Activated CD8-positive, alpha-beta T cell treated with anti-CD3 and anti-CD28 coated beads, Interleukin-2, amount 10 ng/mL, durations not matched to agents 7 days and 5 days (primary cell): ENCODE data around the gene ATG4D. TPM values are rescaled to one million over a fixed set of nuclear protein-coding genes. Genes with fewer than 3 reads are reported as not detected.
A peak's percentile ranks its signal among the peaks of the same experiment; 100 is the strongest.

Experiments
- ATAC-seq: fragments of 150-1000 bp; cut with Tn5 transposase; one replicate; pipeline ENCODE4 v1.10.0; 2021; ENCODE audit warnings: moderate library complexity
- CTCF ChIA-PET: fragments of 350-600 bp; sonication (Branson Sonifier 250); formaldehyde crosslinking; loops from one replicate; lab custom pipeline; 2021; ENCODE audit warnings: antibody characterized with exemption; lab: Charles Lee
- POLR2A ChIA-PET: fragments of 350-600 bp; sonication (Branson Sonifier 250); formaldehyde crosslinking; loops from one replicate; lab custom pipeline; 2021; ENCODE audit warnings: antibody characterized with exemption; lab: Charles Lee
- DNase-seq: peaks from one replicate; pipeline ENCODE4 v3.0.0-alpha.2; 2020
- H3K27ac Mint-ChIP-seq: one replicate; pipeline ENCODE4 v1.8.0; 2021; ENCODE audit warnings: mild to moderate bottlenecking, mixed read lengths
- H3K27me3 Mint-ChIP-seq: one replicate; pipeline ENCODE4 v1.8.0; 2021; ENCODE audit warnings: low read depth, mixed read lengths
- H3K36me3 Mint-ChIP-seq: one replicate; pipeline ENCODE4 v1.8.0; 2021; ENCODE audit warnings: low read depth, mixed read lengths
- H3K4me1 Mint-ChIP-seq: one replicate; pipeline ENCODE4 v1.8.0; 2021; ENCODE audit warnings: low read depth, mixed read lengths
- H3K4me3 Mint-ChIP-seq: one replicate; pipeline ENCODE4 v1.8.0; 2021; ENCODE audit warnings: mild to moderate bottlenecking, mixed read lengths
- H3K9me3 Mint-ChIP-seq: one replicate; pipeline ENCODE4 v1.8.0; 2022; ENCODE audit warnings: mixed read lengths; ENCODE audit not compliant: insufficient read depth
- microRNA-seq: library from miRNA; unstranded; fragments of <30 nt; microRNA quantifications from one replicate; pipeline ENCODE4 v1.2.0, GENCODE V29; 2022
- total RNA-seq, 2 experiments: library from RNA; stranded (reverse); gene quantifications; one replicate each; pipeline ENCODE4 v1.2.3, GENCODE V29; 2021

Gene ATG4D
- total RNA-seq, 2 experiments from 2014 or later, result 46.1 to 46.9 TPM

DNA sequence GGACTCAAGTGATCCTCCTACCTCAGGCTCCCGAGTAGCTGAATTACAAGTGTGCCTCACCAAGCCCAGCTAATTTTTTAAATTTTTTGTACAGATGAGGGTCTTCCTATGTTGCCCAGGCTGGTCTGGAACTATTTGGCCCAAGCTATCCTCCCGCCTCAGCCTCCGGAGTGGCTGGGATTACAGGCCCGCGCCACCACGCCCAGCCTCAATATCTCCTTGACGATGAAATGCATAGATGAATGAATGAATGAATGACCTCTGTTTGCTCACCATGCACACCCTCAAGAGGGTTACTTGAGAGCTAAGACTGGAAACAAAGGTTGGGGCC lies 58.3 kb downstream of the ATG4D start:
- Mint-ChIP-seq H3K36me3 (peaks cover 13% of the 10 kb centered on the region), H3K9me3 (no peaks in the 10 kb centered on the region), H3K4me1 (peaks cover 31% of the 10 kb centered on the region), H3K27me3 (peaks cover 6% of the 10 kb centered on the region), H3K4me3 (peak overlapping the region; percentile 71), H3K27ac (peak overlapping the region; percentile 81)
- DNase-seq (no peak), ATAC-seq (no peak)
- ChIA-PET CTCF (interaction anchor here (0.7 to 6.5 kb wide), 4 partner anchors 21 to 94 kb away, joined by 3 to 70 read pairs (median 27); no protein-coding TSS in a partner anchor), POLR2A (interaction anchor here (0.5 to 3.8 kb wide), 11 partner anchors 8 to 115 kb away, joined by 3 to 35 read pairs (median 4); partner anchors contain the start of genes CDKN2D and QTRT1)

DNA sequence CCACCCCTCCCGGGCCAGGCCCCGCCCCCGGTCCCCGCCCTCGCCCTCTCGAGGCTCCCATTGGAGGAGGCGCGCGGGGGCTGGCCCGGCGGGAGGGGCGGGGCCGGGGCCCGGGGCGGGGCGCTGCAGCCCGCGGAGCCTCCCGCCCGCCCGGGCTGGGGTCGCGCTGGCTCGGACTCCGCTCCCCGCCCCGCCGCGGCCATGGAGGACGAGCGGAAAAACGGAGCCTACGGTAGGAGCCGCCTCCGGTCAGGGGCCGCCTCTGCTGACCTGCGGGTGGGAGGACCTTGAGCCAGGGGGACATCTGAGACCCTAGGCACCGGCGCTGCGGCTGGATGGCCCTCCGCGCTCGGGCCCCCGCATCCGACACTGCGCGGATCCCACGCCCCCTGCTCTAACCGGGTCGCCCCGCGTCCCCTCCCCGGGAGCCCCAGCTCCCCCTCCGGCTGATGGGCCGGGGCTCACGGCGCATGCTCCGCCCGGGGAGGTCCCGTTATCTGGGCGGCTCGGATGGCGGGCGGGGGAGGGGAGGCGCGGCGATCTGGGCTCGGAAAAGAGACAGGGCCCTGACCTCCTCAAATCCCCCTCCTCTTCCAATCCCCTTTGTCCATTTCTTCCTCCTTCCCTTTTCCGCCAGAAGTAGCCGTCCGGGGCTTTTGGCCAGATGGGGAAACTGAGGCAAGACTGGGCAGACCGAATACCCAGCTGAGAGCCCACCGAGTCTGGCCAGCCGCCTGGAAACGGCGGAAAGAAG lies 58.8 kb downstream of the ATG4D start:
- H3K27me3 Mint-ChIP-seq, result peaks cover 6% of the 10 kb centered on the region
- peaks cover 16% of the 10 kb centered on the region for H3K36me3 Mint-ChIP-seq
- ChIA-PET POLR2A (interaction anchor here (0.5 to 3.8 kb wide), 20 partner anchors 9 to 115 kb away, joined by 3 to 35 read pairs (median 4); partner anchors contain the start of genes CDKN2D, KRI1 and QTRT1), CTCF (interaction anchor here (0.7 to 6.5 kb wide), 5 partner anchors 21 to 214 kb away, joined by 3 to 70 read pairs (median 3); no protein-coding TSS in a partner anchor)
- peak overlapping the region; percentile 94 for H3K4me3 Mint-ChIP-seq
- H3K9me3 Mint-ChIP-seq, result no peaks in the 10 kb centered on the region
- DNase-seq, result peak; percentile 91
- peak overlapping the region; percentile 100 for H3K27ac Mint-ChIP-seq
- peak; percentile 83 for ATAC-seq
- peaks cover 29% of the 10 kb centered on the region for H3K4me1 Mint-ChIP-seq

Small RNAs within 50 kb of the gene (microRNA-seq; reads per million reads assigned to microRNA genes)
- gene MIR1238, result not detected

Other genes with a start within 250 kb of the ATG4D start
- gene ZGLP1, start 234.1 kb upstream of the ATG4D start, total RNA-seq, result 1 to 10 TPM; 3.4 to 3.8 TPM
- 1 to 10 TPM; 8.2 to 9.4 TPM for gene FDX2, start 227.9 kb upstream of the ATG4D start, total RNA-seq
- gene RAVER1, start 210.4 kb upstream of the ATG4D start, total RNA-seq, result 10 to 100 TPM; 79.8 to 91.7 TPM
- gene ICAM3, start 204.3 kb upstream of the ATG4D start, total RNA-seq, result 100 to 1,000 TPM; 194 to 202 TPM
- 100 to 1,000 TPM; 216 to 240 TPM for gene TYK2, start 163.3 kb upstream of the ATG4D start, total RNA-seq
- 100 to 1,000 TPM; 264 to 288 TPM for gene CDC37, start 140.4 kb upstream of the ATG4D start, total RNA-seq
- 10 to 100 TPM; 54.2 to 56.0 TPM for gene PDE4A, start 123.4 kb upstream of the ATG4D start, total RNA-seq
- 10 to 100 TPM; 89.4 to 92.1 TPM for gene KEAP1, start 40.5 kb upstream of the ATG4D start, total RNA-seq
- gene S1PR5, start 26.5 kb upstream of the ATG4D start, total RNA-seq, result under 1 TPM; 0.89 to 0.95 TPM
- gene KRI1, start 22.1 kb downstream of the ATG4D start, total RNA-seq, result 10 to 100 TPM; 64.0 to 72.8 TPM
- 10 to 100 TPM; 86.0 to 88.7 TPM for gene CDKN2D, start 25.1 kb downstream of the ATG4D start, total RNA-seq
- gene AP1M2, start 43.4 kb downstream of the ATG4D start, total RNA-seq, result not detected
- 100 to 1,000 TPM; 112 to 121 TPM for gene SLC44A2, start 81.6 kb downstream of the ATG4D start, total RNA-seq
- gene ILF3, start 110.4 kb downstream of the ATG4D start, total RNA-seq, result 100 to 1,000 TPM; 407 to 408 TPM
- 10 to 100 TPM; 36.5 to 36.6 TPM for gene QTRT1, start 157.5 kb downstream of the ATG4D start, total RNA-seq
- 100 to 1,000 TPM; 239 to 240 TPM for gene DNM2, start 174.2 kb downstream of the ATG4D start, total RNA-seq